Fibroblast of skin of left biceps (primary cell): Measurements from ENCODE around the gene SYT8.

ENCODE experiments used
- DNase-seq, 2 experiments: peaks; one replicate each; pipeline ENCODE4 v3.0.0-alpha.2; 2013; ENCODE audit warnings: low read depth in 2 of 2

Gene SYT8

DNA sequence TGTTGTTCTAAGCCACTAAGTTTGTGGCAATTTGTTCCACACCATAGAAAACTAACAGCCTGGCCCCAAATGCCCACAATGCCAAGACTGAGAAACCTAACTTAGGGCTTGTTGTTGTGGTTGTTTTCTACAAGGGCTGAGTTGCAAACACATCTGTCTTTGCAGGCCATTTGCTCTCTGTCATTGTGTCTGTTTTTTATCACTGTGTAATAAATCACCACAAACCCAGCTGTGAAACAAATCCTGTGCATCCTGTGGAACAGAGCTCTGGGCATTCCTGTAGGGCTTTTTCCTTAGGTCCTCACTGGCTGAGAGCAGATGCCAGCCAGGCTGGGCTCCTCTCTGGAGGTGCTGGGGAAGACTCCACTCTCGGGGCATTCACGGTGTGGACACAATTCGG, 15.7 kb upstream of the SYT8 start:
- no peak for DNase-seq

GRCh38 chr11:1820463-1821325, 14.1 kb upstream of the SYT8 start:
- DNase-seq, result peak; percentile 16 to 20

- DNase-seq, result no peak
Measured at GRCh38 chr11:1821562-1821961, 13.2 kb upstream of the SYT8 start.

DNA sequence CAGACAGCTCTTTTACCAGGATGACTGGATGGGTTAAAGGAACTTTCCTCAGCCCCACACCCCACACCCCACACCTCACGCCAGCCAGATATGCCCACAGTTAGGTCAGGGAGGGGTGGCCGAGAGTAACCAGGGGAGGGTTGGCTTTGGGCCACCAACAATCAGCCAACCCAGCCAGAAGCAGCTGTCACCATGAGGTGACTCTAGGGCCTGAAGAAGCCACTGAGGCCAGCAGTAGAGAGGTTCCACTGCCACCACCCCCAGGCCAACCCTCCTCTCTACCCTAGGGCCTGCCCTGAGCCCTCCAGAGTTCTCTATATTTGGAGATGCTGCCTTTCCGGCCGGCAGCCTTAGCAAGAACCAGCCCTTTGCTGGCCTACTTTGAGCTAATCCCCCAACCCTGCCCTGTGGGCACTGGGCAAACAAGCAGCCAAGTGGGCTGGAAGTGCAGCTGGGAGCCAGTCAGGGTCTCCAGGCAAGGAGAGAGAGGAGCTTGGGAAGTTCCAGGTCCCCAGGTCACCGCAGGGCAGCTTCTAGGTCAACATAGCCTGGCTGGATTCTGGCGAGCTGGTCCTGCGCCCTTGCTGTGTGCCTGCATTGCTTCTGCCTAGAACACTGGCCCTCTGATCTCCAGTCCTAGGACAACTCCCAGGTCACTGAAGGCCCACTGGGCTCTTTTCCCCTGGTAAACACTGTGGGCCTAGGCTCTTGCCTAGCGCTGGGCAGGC, 12.0 kb upstream of the SYT8 start:
- DNase-seq, result no peak

- DNase-seq, result no peak
Measured at GRCh38 chr11:1823376-1824220, 11.2 kb upstream of the SYT8 start.

GRCh38 chr11:1824221-1825038, 10.4 kb upstream of the SYT8 start:
- DNase-seq, result no peak

GRCh38 chr11:1825039-1825740, 9.6 kb upstream of the SYT8 start:
- no peak for DNase-seq

GRCh38 chr11:1825785-1826451, 8.9 kb upstream of the SYT8 start:
- no peak for DNase-seq

DNA sequence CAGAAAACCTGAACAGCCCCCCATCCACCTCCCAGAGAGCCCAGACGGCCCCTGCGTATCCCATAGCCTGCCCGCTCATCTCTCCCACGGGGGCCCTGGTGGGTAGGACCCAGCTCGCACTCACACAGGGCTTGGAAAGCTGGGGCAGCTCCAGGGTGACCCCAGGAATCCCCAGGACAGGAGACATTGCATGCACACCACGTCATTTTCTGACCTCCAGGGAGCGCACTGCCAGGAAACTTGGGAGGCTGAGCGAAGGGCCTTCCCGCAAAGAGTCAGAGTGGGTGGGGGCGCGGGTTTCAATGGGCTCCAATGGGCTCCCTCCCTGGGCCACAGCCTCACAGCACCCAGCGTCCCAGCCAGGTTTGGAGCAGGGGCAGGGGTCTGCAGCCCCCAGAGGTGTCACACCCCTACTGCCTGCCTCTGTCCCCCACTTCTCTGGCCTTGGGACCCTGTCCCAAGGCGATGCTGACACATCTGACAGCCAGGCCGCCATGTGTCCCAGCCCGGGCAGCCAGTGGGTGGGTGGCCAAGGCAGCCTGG, 8.2 kb upstream of the SYT8 start:
- no peak for DNase-seq

DNA sequence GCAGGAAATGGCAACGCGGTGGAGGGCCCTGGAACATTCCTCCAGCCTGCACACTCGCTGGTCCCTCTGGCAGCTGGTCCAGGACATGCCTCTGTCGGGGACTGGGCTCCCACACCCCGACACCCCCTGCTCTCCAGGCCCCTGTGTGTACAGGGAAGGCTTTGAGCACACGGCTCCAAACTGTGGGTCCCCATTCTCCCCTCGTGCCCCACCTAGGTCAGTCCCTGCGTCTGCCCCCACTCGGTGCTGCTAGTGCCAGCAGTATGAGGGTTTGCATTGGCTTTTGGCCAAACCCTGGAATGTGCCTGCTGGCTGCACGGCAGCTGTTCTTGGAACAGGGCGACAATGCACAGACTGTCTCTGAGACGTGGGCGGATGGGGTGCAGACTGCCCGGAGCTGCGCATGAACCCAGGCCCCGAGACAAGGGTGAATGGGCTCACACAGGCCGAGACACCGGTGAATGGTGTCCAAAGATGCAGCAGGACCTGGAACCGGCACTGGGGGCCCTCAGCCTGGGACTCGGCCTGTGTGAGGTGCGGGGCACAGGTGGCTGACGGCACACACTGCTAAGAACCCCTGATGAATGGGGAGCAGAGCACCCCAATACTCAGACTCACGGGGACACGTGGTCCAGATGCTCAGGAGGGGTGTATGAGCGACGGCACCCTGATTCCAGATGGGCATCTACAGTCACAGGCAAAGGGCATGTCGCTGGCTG, 7.5 kb upstream of the SYT8 start:
- DNase-seq, result peak; percentile 10

DNA sequence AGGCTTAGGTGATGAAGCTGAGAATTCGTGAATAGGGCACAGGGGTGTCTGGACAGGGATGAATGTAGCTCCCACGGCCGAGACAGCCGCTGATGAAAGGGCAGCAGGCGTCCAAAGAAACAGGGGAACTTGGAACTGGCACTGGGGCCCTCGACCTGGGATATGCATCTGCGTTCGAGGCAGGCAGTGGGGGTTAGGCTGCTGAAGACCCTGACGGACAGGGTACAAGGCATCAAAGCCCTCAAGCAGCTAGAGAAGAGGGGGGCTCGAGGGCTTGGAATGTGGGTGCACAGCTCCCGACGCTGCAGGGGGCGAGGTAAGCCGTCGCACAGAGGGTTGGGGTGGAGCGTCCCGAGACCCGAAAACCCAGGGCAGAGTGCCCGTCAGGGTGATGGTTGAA, 6.9 kb upstream of the SYT8 start:
- no peak for DNase-seq

- DNase-seq, result no peak
Measured at GRCh38 chr11:1828542-1828941, 6.2 kb upstream of the SYT8 start.

DNA sequence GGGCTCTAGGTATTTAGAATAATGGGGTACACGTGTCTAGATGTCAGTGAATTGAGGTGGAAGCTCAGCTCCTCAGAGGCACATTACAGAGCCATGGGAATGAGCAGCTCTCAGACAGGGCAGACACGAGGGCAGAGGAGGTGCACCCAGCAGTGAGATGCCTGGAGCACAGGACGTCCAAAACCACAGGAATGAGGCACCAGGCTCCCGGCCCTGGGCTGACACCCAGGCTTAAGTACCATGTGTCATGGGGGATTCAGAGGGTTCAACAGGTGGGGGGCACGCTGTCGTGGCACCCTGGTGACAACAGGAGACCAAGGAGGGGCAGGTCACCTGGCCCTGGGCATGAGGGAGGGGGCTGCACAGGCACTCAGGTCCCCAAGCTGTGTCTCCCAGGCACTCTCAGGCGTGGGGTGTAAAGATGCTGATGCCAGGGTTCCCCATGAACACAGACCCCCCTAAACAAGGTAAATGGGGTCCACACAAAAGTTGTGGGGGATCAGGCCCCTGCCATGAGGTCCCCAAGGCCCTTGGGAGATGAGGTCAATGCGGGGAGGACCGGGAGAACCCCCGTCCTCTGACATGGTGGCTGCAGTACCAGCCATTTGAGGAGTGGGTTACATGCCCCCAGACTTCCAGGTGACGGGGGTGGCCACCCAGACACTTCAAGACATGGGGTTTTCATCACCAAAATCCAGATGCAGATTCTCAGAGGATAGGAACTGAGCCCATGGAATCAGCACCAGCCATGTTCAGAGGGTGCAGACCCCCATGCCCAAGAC, 5.6 kb upstream of the SYT8 start:
- DNase-seq, result no peak

DNA sequence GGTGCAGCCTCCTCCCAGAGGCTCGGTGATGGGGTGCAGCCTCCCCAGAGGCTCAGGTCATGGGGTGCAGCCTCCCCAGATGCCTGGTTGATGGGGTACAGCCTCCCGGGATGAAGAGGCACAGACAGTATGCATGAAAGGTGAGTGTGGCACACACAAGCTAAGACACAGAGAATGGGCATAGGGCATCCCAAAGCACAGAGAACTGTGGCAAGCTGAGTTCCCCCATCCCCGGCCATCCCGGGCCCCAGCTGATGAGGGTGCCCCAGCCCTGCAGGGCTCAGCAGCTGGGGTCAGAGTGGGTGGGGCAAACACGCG, 4.8 kb upstream of the SYT8 start:
- DNase-seq, result no peak

DNA sequence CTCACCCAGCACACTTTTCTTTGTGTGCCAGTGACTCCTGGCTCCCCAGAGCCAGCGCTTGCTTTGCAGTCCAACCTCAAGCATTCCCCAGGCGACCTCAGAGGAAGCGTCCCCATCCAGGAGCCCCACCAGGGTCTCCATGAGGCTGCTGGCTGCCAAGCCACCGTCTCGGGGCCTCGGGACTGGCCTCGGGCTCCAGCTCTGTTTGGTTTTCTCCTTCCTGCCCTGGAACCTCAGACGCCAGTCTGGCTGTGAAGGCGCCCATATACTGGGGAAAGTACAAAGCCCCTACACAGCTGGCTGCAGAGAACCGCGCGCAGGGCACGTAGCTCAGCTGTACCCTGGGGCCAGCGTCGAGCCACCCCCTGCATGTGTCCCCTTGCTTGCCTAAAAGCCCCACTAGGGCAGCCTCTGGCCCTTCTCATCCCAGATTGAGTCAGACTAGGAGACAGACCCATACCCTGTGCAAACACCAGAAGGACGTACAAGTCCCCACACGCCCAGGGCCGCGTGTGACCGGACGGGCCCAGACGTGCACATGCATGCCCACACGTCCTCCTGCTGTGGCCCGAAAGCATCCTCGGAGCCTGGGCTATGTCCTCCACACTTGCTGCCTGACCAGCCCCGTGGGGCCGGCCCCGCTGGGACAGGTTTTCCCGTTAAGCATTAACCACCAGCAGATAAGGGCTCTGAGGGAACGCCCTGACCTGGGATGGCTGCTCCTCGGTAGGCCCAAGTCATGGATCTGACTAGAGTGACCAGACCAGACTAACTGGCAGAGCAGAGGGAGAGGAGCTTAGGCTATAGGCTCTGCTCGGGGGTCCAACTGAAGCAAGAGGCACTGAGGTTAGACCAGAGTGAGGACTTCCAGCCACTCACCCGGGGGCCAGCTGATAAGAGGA, 4.2 kb upstream of the SYT8 start:
- DNase-seq, result no peak

DNA sequence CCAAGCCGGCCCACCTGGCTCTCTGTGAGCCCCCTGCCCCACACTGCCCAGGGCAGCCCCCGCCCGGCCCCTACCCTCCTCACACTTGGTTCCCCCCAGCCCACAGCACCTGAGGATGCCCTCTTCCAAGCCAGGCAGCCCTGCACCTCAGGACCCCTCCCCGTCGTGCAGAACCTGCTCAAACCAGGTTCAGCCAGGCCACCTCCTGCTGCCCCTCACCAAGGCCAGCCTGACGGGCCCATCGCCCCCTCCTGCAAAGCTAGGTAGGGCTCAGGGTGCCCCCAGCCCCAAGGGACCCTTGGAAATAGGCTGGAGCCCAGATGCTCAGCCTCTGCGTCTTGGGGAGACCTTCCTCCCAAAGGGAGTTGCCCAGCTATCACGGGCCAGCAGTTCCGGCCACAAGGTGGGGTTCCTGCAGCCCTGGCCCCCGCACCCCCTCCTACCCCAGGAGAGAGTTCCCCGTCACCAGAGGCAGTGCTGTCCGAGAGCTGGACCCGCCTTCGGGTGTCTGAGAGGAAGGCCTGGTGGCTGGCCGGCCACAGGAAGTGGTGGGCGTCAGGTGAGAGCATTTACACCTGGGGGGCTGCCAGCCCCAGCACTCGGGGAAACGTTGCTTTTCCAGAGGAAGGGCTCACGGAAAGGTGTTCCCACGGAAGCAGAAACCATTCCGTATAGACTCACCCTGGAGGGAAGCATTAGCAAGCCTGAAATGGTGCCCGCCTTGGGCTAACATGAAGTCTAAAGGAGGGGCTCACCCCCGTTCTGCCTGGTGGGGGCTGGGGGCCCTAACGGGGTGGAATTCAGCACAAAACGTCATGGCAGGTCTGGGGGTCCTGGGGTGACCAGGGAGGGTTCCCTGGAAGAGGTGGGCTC, 3.2 kb upstream of the SYT8 start:
- DNase-seq, result no peak
